ENCODE measurements around the gene LEFTY2. TPM values are rescaled to one million over a fixed set of nuclear protein-coding genes. Genes with fewer than 3 reads are reported as not detected.

Gene LEFTY2
- polyA plus RNA-seq, 3 donors from 2014 or later, result not detected

Other genes starting within 250 kb of the LEFTY2 start
- gene SRP9, start 163.4 kb downstream of the LEFTY2 start, polyA plus RNA-seq, result 100 to 1,000 TPM; 300 to 594 (median 317) TPM
- gene EPHX1, start 131.1 kb downstream of the LEFTY2 start, polyA plus RNA-seq, result 1 to 10 TPM in 2 of 3 donors, under 1 TPM in 1; 0.86 to 2.4 (median 1.5) TPM
- 10 to 100 TPM; 10.1 to 27.4 (median 11.1) TPM for gene TMEM63A, start 58.8 kb downstream of the LEFTY2 start, polyA plus RNA-seq
- gene LEFTY1, start 52.1 kb downstream of the LEFTY2 start, polyA plus RNA-seq, result not detected
- gene PYCR2, start 17.0 kb downstream of the LEFTY2 start, polyA plus RNA-seq, result 100 to 1,000 TPM in 1 of 3 donors, 10 to 100 TPM in 2; 62.0 to 106 (median 72.0) TPM
- gene SDE2, start 58.1 kb upstream of the LEFTY2 start, polyA plus RNA-seq, result 10 to 100 TPM; 13.5 to 18.9 (median 15.8) TPM
- 1,000 to 10,000 TPM in 1 of 3 donors, 100 to 1,000 TPM in 2; 850 to 1,086 (median 967) TPM for gene H3-3A, start 121.5 kb upstream of the LEFTY2 start, polyA plus RNA-seq
- 10 to 100 TPM in 2 of 3 donors, 1 to 10 TPM in 1; 4.8 to 23.2 (median 11.2) TPM for gene ACBD3, start 245.5 kb upstream of the LEFTY2 start, polyA plus RNA-seq